HG03442 (cell line): ENCODE results near the gene STRA8.

ENCODE experiments used
- ATAC-seq: cut with Tn5 transposase; IDR thresholded peaks from one replicate; pipeline ENCODE4 v1.9.1; 2021; ENCODE audit warnings: mild to moderate bottlenecking, moderate library complexity; ENCODE audit not compliant: unreplicated experiment

STRA8 gene

GRCh38 chr7:135300913-135301765 is 67.5 kb downstream of the STRA8 start:
- no peak for ATAC-seq
